ENCODE data around the gene EIF5B.

GRCh38 chr2:99377879-99378278 is 40.7 kb downstream of the EIF5B start:
- TF ChIP-seq TAF1 (IDR thresholded peaks at IDR 0.05; ENCODE audit: borderline replicate concordance, insufficient read depth, low read length) (no peak), SIN3A (IDR thresholded peaks at IDR 0.05; ENCODE audit: borderline replicate concordance, insufficient read depth, low read length) (no peak), POLR2AphosphoS5 (IDR thresholded peaks at IDR 0.05; ENCODE audit: low read depth, low read length) (no peak)
- TF ChIP-seq, protein P1, sequence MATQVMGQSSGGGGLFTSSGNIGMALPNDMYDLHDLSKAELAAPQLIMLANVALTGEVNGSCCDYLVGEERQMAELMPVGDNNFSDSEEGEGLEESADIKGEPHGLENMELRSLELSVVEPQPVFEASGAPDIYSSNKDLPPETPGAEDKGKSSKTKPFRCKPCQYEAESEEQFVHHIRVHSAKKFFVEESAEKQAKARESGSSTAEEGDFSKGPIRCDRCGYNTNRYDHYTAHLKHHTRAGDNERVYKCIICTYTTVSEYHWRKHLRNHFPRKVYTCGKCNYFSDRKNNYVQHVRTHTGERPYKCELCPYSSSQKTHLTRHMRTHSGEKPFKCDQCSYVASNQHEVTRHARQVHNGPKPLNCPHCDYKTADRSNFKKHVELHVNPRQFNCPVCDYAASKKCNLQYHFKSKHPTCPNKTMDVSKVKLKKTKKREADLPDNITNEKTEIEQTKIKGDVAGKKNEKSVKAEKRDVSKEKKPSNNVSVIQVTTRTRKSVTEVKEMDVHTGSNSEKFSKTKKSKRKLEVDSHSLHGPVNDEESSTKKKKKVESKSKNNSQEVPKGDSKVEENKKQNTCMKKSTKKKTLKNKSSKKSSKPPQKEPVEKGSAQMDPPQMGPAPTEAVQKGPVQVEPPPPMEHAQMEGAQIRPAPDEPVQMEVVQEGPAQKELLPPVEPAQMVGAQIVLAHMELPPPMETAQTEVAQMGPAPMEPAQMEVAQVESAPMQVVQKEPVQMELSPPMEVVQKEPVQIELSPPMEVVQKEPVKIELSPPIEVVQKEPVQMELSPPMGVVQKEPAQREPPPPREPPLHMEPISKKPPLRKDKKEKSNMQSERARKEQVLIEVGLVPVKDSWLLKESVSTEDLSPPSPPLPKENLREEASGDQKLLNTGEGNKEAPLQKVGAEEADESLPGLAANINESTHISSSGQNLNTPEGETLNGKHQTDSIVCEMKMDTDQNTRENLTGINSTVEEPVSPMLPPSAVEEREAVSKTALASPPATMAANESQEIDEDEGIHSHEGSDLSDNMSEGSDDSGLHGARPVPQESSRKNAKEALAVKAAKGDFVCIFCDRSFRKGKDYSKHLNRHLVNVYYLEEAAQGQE (IDR thresholded peaks at IDR 0.05; ENCODE audit: insufficient read depth in 1 of 2, low read depth in 2 of 2, low read length in 2 of 2), result no peak

All from PFSK-1 (cell line).